ENCODE data around the gene PSMD9. TPM values are rescaled to one million over a fixed set of nuclear protein-coding genes. Genes with fewer than 3 reads are reported as not detected.
A peak's percentile ranks its signal among the peaks of the same experiment; 100 is the strongest.
"Not testable (repeated sequence)": the region's sequence is repeated elsewhere in the genome, so short reads cannot be mapped to it uniquely, and the experiment has no call there.

Gene PSMD9
- total RNA-seq, 2 experiments from 2014 or later, result 89.2 to 142 TPM

- Histone ChIP-seq H2AFZ (ENCODE audit: low read length) (peak overlapping the region; percentile 72), H4K20me1 (ENCODE audit: insufficient read depth, low read length) (no peaks in the 10 kb centered on the region), H3K9me2 (ENCODE audit: insufficient read depth, low read length) (no peaks in the 10 kb centered on the region), H3K4me2 (ENCODE audit: low read length) (peak overlapping the region; percentile 66), H3K79me2 (ENCODE audit: insufficient read depth, low read depth, low read length) (no peaks in the 10 kb centered on the region), H3K4me1 (ENCODE audit: insufficient read depth, low read length, poor library complexity, severe bottlenecking) (peaks cover 25% of the 10 kb centered on the region), H3K27ac (ENCODE audit: low read depth, low read length, poor library complexity, severe bottlenecking) (peak overlapping the region; percentile 59), H3K9me3 (ENCODE audit: low read length) (no peaks in the 10 kb centered on the region), H3K36me3 (ENCODE audit: insufficient read depth, low read length) (peaks cover 4% of the 10 kb centered on the region; the same call in 1 of the 2 replicates), H3K4me3 (ENCODE audit: low read depth, low read length, poor library complexity, severe bottlenecking) (peak overlapping the region; percentile 34)
- ChIA-PET POLR2A (interaction anchor here (0.7 to 1.7 kb wide), 3 partner anchors 8 to 77 kb away, joined by 3 to 5 read pairs (median 5); no protein-coding TSS in a partner anchor), CTCF (ENCODE audit: unreplicated experiment) (interaction anchor here (0.9 kb wide), 1 partner anchor 99 kb away, joined by 4 read pairs; no protein-coding TSS in a partner anchor)
- TF ChIP-seq EZH2phosphoT487 (IDR thresholded peaks at IDR 0.05; ENCODE audit: borderline replicate concordance, low read depth, low read length), result no peak
- TF ChIP-seq, protein P1, sequence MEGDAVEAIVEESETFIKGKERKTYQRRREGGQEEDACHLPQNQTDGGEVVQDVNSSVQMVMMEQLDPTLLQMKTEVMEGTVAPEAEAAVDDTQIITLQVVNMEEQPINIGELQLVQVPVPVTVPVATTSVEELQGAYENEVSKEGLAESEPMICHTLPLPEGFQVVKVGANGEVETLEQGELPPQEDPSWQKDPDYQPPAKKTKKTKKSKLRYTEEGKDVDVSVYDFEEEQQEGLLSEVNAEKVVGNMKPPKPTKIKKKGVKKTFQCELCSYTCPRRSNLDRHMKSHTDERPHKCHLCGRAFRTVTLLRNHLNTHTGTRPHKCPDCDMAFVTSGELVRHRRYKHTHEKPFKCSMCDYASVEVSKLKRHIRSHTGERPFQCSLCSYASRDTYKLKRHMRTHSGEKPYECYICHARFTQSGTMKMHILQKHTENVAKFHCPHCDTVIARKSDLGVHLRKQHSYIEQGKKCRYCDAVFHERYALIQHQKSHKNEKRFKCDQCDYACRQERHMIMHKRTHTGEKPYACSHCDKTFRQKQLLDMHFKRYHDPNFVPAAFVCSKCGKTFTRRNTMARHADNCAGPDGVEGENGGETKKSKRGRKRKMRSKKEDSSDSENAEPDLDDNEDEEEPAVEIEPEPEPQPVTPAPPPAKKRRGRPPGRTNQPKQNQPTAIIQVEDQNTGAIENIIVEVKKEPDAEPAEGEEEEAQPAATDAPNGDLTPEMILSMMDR (conservative IDR thresholded peaks at IDR 0.05; ENCODE audit: low read length), result no peak
- BruUV-seq (replicated peaks), result no TSS peak
- intact Hi-C loops (cut with micrococcal nuclease; ENCODE audit: unreplicated experiment), result no loop called here
- peak; percentile 72 for DNase-seq (ENCODE audit: low spot score)
These were observed 38.5 kb downstream of the PSMD9 start for GRCh38 chr12:121926874-121927706.

DNA sequence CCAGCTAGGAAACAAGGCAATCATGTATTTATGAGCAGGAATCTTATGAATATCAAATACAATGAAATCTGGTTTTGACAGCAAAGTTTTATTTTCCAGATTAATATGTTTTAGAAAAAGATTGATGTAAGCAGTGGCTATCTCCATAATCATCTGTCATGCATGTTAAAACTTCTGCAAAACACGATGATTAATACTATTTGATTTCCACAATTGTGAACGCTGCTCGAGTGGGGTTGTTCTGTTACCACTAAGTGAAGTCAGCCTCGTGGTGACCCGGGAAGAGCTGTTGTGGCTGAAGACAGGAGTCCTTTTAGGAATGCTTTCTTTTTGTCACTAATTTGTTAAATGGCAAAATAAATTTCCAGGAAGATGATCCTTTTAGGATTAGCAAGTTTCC, 39.2 kb downstream of the PSMD9 start:
- TF ChIP-seq EZH2phosphoT487 (IDR thresholded peaks at IDR 0.05; ENCODE audit: borderline replicate concordance, low read depth, low read length), result no peak
- TF ChIP-seq, protein P1 (conservative IDR thresholded peaks at IDR 0.05; ENCODE audit: low read length), result no peak
- H3K9me3 ChIP-seq (ENCODE audit: low read length), result no peaks in the 10 kb centered on the region
- peak overlapping the region; percentile 66 for H3K4me2 ChIP-seq (ENCODE audit: low read length)
- no peaks in the 10 kb centered on the region for H3K79me2 ChIP-seq (ENCODE audit: insufficient read depth, low read depth, low read length)
- ChIA-PET CTCF (ENCODE audit: unreplicated experiment) (interaction anchor here (0.9 kb wide), 1 partner anchor 99 kb away, joined by 4 read pairs; no protein-coding TSS in a partner anchor), POLR2A (interaction anchor here (0.5 to 1.6 kb wide), 4 partner anchors 8 to 100 kb away, joined by 3 to 7 read pairs (median 3); no protein-coding TSS in a partner anchor)
- peak overlapping the region; percentile 72 for H2AFZ ChIP-seq (ENCODE audit: low read length)
- peak overlapping the region; percentile 34 for H3K4me3 ChIP-seq (ENCODE audit: low read depth, low read length, poor library complexity, severe bottlenecking)
- no peak for DNase-seq (ENCODE audit: low spot score)
- H3K4me1 ChIP-seq (ENCODE audit: insufficient read depth, low read length, poor library complexity, severe bottlenecking), result peaks cover 25% of the 10 kb centered on the region
- no peaks in the 10 kb centered on the region for H3K9me2 ChIP-seq (ENCODE audit: insufficient read depth, low read length)
- intact Hi-C loops (cut with micrococcal nuclease; ENCODE audit: unreplicated experiment), result no loop called here
- H3K27ac ChIP-seq (ENCODE audit: low read depth, low read length, poor library complexity, severe bottlenecking), result peak overlapping the region; percentile 59
- H3K36me3 ChIP-seq (ENCODE audit: insufficient read depth, low read length), result peaks cover 11% of the 10 kb centered on the region; the same call in 1 of the 2 replicates
- H4K20me1 ChIP-seq (ENCODE audit: insufficient read depth, low read length), result no peaks in the 10 kb centered on the region
- no TSS peak for BruUV-seq (replicated peaks)

- DNase-seq (ENCODE audit: low spot score); H2AFZ ChIP-seq (ENCODE audit: low read length); H3K9me2 ChIP-seq (ENCODE audit: insufficient read depth, low read length); BruUV-seq (replicated peaks); H4K20me1 ChIP-seq (ENCODE audit: insufficient read depth, low read length); H3K27ac ChIP-seq (ENCODE audit: low read depth, low read length, poor library complexity, severe bottlenecking); H3K4me2 ChIP-seq (ENCODE audit: low read length); CTCF ChIA-PET (ENCODE audit: unreplicated experiment); intact Hi-C loops (cut with micrococcal nuclease; ENCODE audit: unreplicated experiment); H3K9me3 ChIP-seq (ENCODE audit: low read length); H3K4me3 ChIP-seq (ENCODE audit: low read depth, low read length, poor library complexity, severe bottlenecking); H3K79me2 ChIP-seq (ENCODE audit: insufficient read depth, low read depth, low read length): not testable (repeated sequence)
- Histone ChIP-seq H3K36me3 (ENCODE audit: insufficient read depth, low read length) (peaks cover 17% of the 10 kb centered on the region), H3K4me1 (ENCODE audit: insufficient read depth, low read length, poor library complexity, severe bottlenecking) (peaks cover 25% of the 10 kb centered on the region)
- POLR2A ChIA-PET, result interaction anchor here (0.6 to 1.0 kb wide), 2 partner anchors 9 to 99 kb away, joined by 3 read pairs; no protein-coding TSS in a partner anchor
These were observed 41.0 kb downstream of the PSMD9 start for GRCh38 chr12:121929545-121929944.
